ENCODE results near the gene RNF217. TPM values are rescaled to one million over a fixed set of nuclear protein-coding genes. Genes with fewer than 3 reads are reported as not detected.
A peak's percentile ranks its signal among the peaks of the same experiment; 100 is the strongest.

RNF217 gene
- total RNA-seq, 4 donors from 2014 or later, result 4.5 to 15.5 (median 12.4) TPM

DNA sequence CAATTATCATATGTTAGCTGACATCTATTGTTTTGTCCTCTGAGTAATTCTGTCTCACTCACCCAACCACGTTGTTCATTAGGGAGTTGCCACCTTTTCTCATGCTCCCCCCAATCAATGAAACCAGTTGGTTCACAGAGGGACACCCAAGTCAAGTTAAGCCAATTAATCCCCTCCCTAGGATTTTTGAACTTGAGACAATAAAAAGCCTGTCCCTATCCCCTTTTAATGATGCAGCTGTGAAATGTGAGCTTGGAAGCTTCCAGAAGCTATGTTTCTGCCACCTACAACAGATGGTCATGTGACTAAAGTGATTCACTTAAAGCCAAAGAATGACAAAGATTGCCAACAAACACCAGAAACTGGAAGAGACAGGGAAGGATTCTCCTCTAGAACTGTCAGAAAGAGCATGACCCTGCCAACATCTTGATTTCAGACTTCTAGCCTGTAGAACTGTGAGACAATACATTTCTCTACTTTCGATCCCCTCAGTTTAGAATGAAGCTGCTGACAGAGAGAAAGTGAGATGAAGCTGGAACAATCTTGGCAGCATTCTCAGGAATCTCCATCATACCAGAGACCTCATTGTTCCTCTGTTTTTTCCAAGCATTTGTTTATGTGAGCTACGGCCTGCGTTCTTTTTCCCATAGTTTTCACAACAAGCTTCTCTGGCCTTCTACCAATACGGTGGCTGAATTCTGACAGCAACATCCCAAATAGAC, 133.5 kb downstream of the RNF217 start:
- TF ChIP-seq, protein P1, sequence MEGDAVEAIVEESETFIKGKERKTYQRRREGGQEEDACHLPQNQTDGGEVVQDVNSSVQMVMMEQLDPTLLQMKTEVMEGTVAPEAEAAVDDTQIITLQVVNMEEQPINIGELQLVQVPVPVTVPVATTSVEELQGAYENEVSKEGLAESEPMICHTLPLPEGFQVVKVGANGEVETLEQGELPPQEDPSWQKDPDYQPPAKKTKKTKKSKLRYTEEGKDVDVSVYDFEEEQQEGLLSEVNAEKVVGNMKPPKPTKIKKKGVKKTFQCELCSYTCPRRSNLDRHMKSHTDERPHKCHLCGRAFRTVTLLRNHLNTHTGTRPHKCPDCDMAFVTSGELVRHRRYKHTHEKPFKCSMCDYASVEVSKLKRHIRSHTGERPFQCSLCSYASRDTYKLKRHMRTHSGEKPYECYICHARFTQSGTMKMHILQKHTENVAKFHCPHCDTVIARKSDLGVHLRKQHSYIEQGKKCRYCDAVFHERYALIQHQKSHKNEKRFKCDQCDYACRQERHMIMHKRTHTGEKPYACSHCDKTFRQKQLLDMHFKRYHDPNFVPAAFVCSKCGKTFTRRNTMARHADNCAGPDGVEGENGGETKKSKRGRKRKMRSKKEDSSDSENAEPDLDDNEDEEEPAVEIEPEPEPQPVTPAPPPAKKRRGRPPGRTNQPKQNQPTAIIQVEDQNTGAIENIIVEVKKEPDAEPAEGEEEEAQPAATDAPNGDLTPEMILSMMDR (IDR thresholded peaks at IDR 0.05 in 4 of 5, conservative IDR thresholded peaks at IDR 0.05 in 1 of 5), result no peak
- no peak for TF ChIP-seq POLR2A (IDR thresholded peaks at IDR 0.05)
- in situ Hi-C loops (cut with MboI; ENCODE audit: low sequenced_read_pairs in 4 of 4), result no loop called here
- DNase-seq (no peak), ATAC-seq (no peak)
- Histone ChIP-seq H3K27ac (no peak overlapping the region), H3K4me3 (no peak overlapping the region), H3K36me3 (no peaks in the 10 kb centered on the region), H3K27me3 (no peaks in the 10 kb centered on the region), H3K4me1 (no peaks in the 10 kb centered on the region), H3K9me3 (no peaks in the 10 kb centered on the region)
- intact Hi-C loops (cut with DNase I; ENCODE audit: low total_unique reads), result no loop called here

DNA sequence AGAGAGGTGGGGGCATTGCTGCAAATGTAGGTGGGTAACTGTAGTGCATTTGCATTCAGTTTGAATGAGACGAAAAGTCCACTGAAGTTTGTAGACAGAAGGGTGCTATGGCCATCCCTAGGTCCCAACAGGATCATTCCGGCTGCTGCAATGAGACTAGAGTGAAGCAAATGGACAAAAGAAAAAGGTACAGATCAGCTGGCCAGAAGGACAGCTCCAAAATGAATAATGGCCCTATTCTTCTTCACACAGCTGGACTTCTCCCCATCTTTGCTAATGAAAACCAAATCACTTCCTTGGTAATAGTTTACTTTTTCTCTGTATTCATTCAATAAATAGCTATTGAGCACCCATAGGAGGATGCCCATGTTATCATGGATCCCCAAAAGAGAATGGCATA, 134.9 kb downstream of the RNF217 start:
- Histone ChIP-seq H3K36me3 (no peaks in the 10 kb centered on the region), H3K4me3 (no peak overlapping the region), H3K9me3 (no peaks in the 10 kb centered on the region), H3K27me3 (no peaks in the 10 kb centered on the region), H3K4me1 (no peaks in the 10 kb centered on the region), H3K27ac (no peak overlapping the region)
- in situ Hi-C loops (cut with MboI; ENCODE audit: low sequenced_read_pairs in 4 of 4) (no loop called here), intact Hi-C loops (cut with DNase I; ENCODE audit: low total_unique reads) (no loop called here)
- DNase-seq (no peak), ATAC-seq (no peak)
- no peak for TF ChIP-seq POLR2A (IDR thresholded peaks at IDR 0.05)
- TF ChIP-seq, protein P1 (IDR thresholded peaks at IDR 0.05 in 4 of 5, conservative IDR thresholded peaks at IDR 0.05 in 1 of 5), result no peak

DNA sequence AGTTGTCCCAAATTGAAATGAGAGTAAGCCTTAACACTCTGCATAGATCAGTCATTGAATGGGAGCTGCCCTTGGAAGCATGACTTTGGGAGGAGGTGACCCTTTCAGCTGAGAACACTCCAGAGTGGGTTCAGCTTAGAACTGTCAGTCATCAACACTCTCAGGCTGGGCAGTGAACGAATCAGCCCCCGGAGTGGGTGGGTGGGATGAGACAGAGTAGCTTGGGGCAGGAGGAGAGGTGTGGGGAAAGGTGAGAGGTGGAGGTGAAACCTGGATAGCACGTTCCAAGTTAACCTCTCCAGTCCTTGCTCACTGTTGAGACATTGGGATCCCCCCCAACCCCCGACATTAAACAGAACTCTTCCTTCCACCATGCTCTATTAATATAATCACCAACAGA, 136.0 kb downstream of the RNF217 start:
- Histone ChIP-seq H3K36me3 (no peaks in the 10 kb centered on the region), H3K4me1 (no peaks in the 10 kb centered on the region), H3K27ac (no peak overlapping the region), H3K9me3 (no peaks in the 10 kb centered on the region), H3K4me3 (no peak overlapping the region), H3K27me3 (no peaks in the 10 kb centered on the region)
- no peak for ATAC-seq
- intact Hi-C loops (cut with DNase I; ENCODE audit: low total_unique reads), result no loop called here
- in situ Hi-C loops (cut with MboI; ENCODE audit: low sequenced_read_pairs in 4 of 4), result no loop called here
- TF ChIP-seq, protein P1 (IDR thresholded peaks at IDR 0.05 in 4 of 5, conservative IDR thresholded peaks at IDR 0.05 in 1 of 5), result no peak
- no peak for TF ChIP-seq POLR2A (IDR thresholded peaks at IDR 0.05)
- no peak for DNase-seq

DNA sequence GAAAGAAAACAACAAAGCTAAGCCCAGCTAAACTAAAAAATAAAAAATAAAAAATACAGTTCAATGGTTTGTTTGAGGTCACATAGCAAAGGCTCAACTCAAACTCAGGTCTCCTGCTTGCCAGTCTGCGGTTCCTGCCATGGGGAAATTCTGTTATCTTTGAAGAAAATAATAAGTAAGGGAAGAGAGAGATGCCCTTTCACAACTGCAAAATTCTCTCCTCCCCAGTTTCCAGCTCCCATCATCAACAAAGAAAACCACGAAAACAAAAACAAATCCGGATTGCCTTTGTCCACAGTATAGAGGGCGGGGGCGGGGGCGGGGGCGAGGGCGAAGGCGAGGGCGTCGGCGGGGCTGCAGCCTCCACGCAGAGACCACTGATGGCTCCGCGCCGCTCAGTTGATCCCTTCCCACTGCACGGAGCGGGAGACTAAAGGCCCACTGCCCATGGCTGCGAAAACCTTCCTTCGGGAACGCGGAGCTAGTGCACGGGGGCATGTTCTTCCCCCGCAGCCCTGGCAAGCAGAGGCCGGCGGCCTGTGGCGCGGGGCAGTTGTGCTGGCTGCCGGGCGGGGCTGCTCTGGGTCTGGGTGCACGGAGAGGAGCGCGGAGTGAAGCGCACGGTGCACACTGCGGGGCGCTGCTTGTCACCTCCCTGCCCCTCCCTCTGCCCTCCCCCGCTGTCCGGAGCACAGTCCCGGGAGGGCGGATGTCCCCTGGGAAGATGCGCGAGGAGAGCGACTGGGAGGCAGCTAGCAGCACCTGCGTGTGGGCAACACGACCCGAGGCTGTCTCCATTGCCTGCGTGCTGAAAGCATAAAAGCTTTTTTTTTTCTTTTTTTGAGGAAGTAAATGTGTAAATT, 137.2 kb downstream of the RNF217 start:
- no peaks in the 10 kb centered on the region for H3K36me3 ChIP-seq
- TF ChIP-seq, protein P1 (IDR thresholded peaks at IDR 0.05 in 4 of 5, conservative IDR thresholded peaks at IDR 0.05 in 1 of 5), result no peak
- TF ChIP-seq POLR2A (IDR thresholded peaks at IDR 0.05), result no peak
- H3K27ac ChIP-seq, result no peak overlapping the region
- H3K4me1 ChIP-seq, result peaks cover 0 to 6% of the 10 kb centered on the region in 2 donors
- H3K9me3 ChIP-seq, result no peaks in the 10 kb centered on the region
- H3K27me3 ChIP-seq, result no peaks in the 10 kb centered on the region
- ATAC-seq (peak; percentile 61 to 71), DNase-seq (peak in 1 of 2 donors; percentile 34)
- in situ Hi-C loops (cut with MboI; ENCODE audit: low sequenced_read_pairs in 4 of 4) (no loop called here), intact Hi-C loops (cut with DNase I; ENCODE audit: low total_unique reads) (no loop called here)
- H3K4me3 ChIP-seq, result peak overlapping the region; percentile 58 to 78 (median 66)
